ENCODE results near the gene ZFP91. TPM values are rescaled to one million over a fixed set of nuclear protein-coding genes. Genes with fewer than 3 reads are reported as not detected.

The ZFP91 gene
- polyA plus RNA-seq, 1 of the 3 experiments (the other 2 are of a cell fraction), result 12.2 TPM

DNA sequence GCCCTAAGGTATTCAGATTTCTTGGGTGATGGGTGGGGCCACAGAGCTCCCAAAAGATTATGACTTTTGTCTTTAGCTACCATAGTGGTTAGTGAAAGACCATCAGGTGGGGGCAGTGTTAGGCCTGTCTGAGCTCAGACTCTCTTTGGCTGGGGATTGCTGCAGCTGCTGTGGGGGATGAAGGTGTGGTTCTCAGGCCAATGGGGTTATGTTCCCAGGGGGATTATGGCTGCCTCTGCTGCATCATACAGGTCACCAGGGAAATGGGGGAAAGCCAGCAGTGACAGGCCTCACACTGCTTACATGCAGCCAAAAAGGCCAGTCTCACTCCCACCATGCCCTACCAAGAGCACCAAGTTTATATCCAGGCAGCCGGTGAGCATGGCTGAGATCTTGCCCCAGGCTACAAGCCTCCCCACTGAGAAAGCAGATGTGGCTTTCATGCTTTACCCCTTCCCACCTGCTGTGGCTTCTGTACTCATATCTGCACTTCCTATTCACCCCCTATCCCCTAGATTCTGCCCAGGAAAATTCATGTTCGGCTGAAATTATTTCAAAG, 68.4 kb downstream of the ZFP91 start:
- 0 out of 2 replicates have a peak, but pooled peaks cover 1% of the 10 kb centered on the region for H3K27me3 ChIP-seq (ENCODE audit: insufficient read depth)
- H3K9me2 ChIP-seq, result no peaks in the 10 kb centered on the region
- no peaks in the 10 kb centered on the region for H3K4me1 ChIP-seq (ENCODE audit: control insufficient read depth in 1 of 2, insufficient read depth in 2 of 2, low read depth in 1 of 2, low read length in 1 of 2)
- 8% methylated on average over 1 of the region's 2 CpGs for WGBS (ENCODE audit: low lambda C conversion rate)
- no peaks in the 10 kb centered on the region for H3K79me2 ChIP-seq (ENCODE audit: insufficient read depth)
- ChIA-PET POLR2A (no interaction called here), CTCF (interaction anchor here (0.6 to 1.7 kb wide), 2 partner anchors 141 to 254 kb away, joined by 3 to 5 read pairs; no protein-coding TSS in a partner anchor)
- no peak overlapping the region for H3K9ac ChIP-seq
- DNase-seq, result no peak
- H4K20me1 ChIP-seq (ENCODE audit: insufficient read depth), result no peaks in the 10 kb centered on the region
- H2AFZ ChIP-seq (ENCODE audit: low read depth), result no peak overlapping the region
- no peak for TF ChIP-seq YY1 (IDR thresholded peaks at IDR 0.05; ENCODE audit: low read depth)
- no peak for TF ChIP-seq TCF12 (IDR thresholded peaks at IDR 0.05)
- TF ChIP-seq, protein P1, sequence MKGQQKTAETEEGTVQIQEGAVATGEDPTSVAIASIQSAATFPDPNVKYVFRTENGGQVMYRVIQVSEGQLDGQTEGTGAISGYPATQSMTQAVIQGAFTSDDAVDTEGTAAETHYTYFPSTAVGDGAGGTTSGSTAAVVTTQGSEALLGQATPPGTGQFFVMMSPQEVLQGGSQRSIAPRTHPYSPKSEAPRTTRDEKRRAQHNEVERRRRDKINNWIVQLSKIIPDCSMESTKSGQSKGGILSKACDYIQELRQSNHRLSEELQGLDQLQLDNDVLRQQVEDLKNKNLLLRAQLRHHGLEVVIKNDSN (IDR thresholded peaks at IDR 0.05; ENCODE audit: borderline replicate concordance, low read depth), result no peak
- no peak for TF ChIP-seq ELF1 (IDR thresholded peaks at IDR 0.05)
- TF ChIP-seq RXRA (IDR thresholded peaks at IDR 0.05; ENCODE audit: borderline replicate concordance, low read depth), result no peak
- TF ChIP-seq, protein P2, sequence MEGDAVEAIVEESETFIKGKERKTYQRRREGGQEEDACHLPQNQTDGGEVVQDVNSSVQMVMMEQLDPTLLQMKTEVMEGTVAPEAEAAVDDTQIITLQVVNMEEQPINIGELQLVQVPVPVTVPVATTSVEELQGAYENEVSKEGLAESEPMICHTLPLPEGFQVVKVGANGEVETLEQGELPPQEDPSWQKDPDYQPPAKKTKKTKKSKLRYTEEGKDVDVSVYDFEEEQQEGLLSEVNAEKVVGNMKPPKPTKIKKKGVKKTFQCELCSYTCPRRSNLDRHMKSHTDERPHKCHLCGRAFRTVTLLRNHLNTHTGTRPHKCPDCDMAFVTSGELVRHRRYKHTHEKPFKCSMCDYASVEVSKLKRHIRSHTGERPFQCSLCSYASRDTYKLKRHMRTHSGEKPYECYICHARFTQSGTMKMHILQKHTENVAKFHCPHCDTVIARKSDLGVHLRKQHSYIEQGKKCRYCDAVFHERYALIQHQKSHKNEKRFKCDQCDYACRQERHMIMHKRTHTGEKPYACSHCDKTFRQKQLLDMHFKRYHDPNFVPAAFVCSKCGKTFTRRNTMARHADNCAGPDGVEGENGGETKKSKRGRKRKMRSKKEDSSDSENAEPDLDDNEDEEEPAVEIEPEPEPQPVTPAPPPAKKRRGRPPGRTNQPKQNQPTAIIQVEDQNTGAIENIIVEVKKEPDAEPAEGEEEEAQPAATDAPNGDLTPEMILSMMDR (IDR thresholded peaks at IDR 0.05), result no peak
- no peak for TF ChIP-seq MXI1 (IDR thresholded peaks at IDR 0.05; ENCODE audit: low read depth, low read length)
- TF ChIP-seq, protein P3, sequence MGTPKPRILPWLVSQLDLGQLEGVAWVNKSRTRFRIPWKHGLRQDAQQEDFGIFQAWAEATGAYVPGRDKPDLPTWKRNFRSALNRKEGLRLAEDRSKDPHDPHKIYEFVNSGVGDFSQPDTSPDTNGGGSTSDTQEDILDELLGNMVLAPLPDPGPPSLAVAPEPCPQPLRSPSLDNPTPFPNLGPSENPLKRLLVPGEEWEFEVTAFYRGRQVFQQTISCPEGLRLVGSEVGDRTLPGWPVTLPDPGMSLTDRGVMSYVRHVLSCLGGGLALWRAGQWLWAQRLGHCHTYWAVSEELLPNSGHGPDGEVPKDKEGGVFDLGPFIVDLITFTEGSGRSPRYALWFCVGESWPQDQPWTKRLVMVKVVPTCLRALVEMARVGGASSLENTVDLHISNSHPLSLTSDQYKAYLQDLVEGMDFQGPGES (IDR thresholded peaks at IDR 0.05; ENCODE audit: low read depth, low read length), result no peak
- TF ChIP-seq RAD21 (IDR thresholded peaks at IDR 0.05; ENCODE audit: low read length), result no peak
- TF ChIP-seq FOXM1 (IDR thresholded peaks at IDR 0.05; ENCODE audit: low read depth), result no peak
- TF ChIP-seq, protein P4, sequence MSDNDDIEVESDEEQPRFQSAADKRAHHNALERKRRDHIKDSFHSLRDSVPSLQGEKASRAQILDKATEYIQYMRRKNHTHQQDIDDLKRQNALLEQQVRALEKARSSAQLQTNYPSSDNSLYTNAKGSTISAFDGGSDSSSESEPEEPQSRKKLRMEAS (IDR thresholded peaks at IDR 0.05; ENCODE audit: low read depth), result no peak
- TF ChIP-seq SIN3A (IDR thresholded peaks at IDR 0.05; ENCODE audit: borderline replicate concordance, low read depth, low read length), result no peak
- TF ChIP-seq NFIC (IDR thresholded peaks at IDR 0.05; ENCODE audit: borderline replicate concordance), result no peak
- TF ChIP-seq POLR2AphosphoS5 (IDR thresholded peaks at IDR 0.05; ENCODE audit: low read depth, low read length), result no peak
- no peak for TF ChIP-seq FOXJ3 (CRISPR knock-in tag; IDR thresholded peaks at IDR 0.05)
- no peak for TF ChIP-seq GATA2 (CRISPR knock-in tag; IDR thresholded peaks at IDR 0.05)
- no peaks in the 10 kb centered on the region for H3F3A ChIP-seq (replicated peaks; ENCODE audit: insufficient read depth)
- H3K4me3 ChIP-seq (ENCODE audit: low read depth in 2 of 2, low read length in 1 of 2), result no peak overlapping the region
- no peaks in the 10 kb centered on the region for H3K9me3 ChIP-seq
- H3K27ac ChIP-seq (ENCODE audit: low read depth in 2 of 2, low read length in 1 of 2), result no peak overlapping the region
- H3K36me3 ChIP-seq (replicated peaks in 1 of 2; ENCODE audit: control insufficient read depth in 1 of 2, insufficient read depth in 2 of 2, low read length in 1 of 2), result no peaks in the 10 kb centered on the region
- no peak overlapping the region for H3K4me2 ChIP-seq
